Measurements from ENCODE around the gene INMT. TPM values are rescaled to one million over a fixed set of nuclear protein-coding genes. Genes with fewer than 3 reads are reported as not detected.

INMT gene
- total RNA-seq, 1 donor from 2014 or later: 40.4 TPM

GRCh38 chr7:30797176-30798040 is 45.5 kb downstream of the INMT start:
- DNase-seq (no peak), ATAC-seq (ENCODE audit: poor library complexity) (no peak)
- intact Hi-C loops (cut with DNase I): no loop called here

- DNase-seq (no peak), ATAC-seq (ENCODE audit: poor library complexity) (peak; percentile 43)
- intact Hi-C loops (cut with DNase I): no loop called here
These were observed 47.5 kb downstream of the INMT start for GRCh38 chr7:30799206-30799975.

- intact Hi-C loops (cut with DNase I): loop anchor here (2.0 to 5.0 kb wide), 2 partner anchors 177 to 322 kb away; no protein-coding TSS in a partner anchor
- peak; percentile 8 for ATAC-seq (ENCODE audit: poor library complexity)
These were observed 48.2 kb downstream of the INMT start for GRCh38 chr7:30799976-30800661.

GRCh38 chr7:30800785-30801252 is 48.9 kb downstream of the INMT start:
- DNase-seq (no peak), ATAC-seq (ENCODE audit: poor library complexity) (peak; percentile 87)
- intact Hi-C loops (cut with DNase I): loop anchor here (2.0 to 5.0 kb wide), 2 partner anchors 176 to 321 kb away; no protein-coding TSS in a partner anchor

More at GRCh38 chr7:30799976-30800661, 48.2 kb downstream of the INMT start:
- no peak for DNase-seq

- no peak for DNase-seq
- intact Hi-C loops (cut with DNase I): loop anchor here (5.0 kb wide), 1 partner anchor 319 kb away; no protein-coding TSS in a partner anchor
- ATAC-seq (ENCODE audit: poor library complexity): no peak
These were observed 50.9 kb downstream of the INMT start for GRCh38 chr7:30802812-30803211.

- DNase-seq: no peak
- intact Hi-C loops (cut with DNase I): loop anchor here (5.0 kb wide), 1 partner anchor 318 kb away; no protein-coding TSS in a partner anchor
- ATAC-seq (ENCODE audit: poor library complexity): no peak
These were observed 52.2 kb downstream of the INMT start for GRCh38 chr7:30804078-30804661.

GRCh38 chr7:30805081-30805691 is 53.3 kb downstream of the INMT start:
- DNase-seq (no peak), ATAC-seq (ENCODE audit: poor library complexity) (no peak)

GRCh38 chr7:30805931-30806330 is 54.0 kb downstream of the INMT start:
- no peak for ATAC-seq (ENCODE audit: poor library complexity)
- intact Hi-C loops (cut with DNase I): no loop called here
- no peak for DNase-seq

More at GRCh38 chr7:30805081-30805691, 53.3 kb downstream of the INMT start:
- intact Hi-C loops (cut with DNase I): no loop called here

Other genes starting within 250 kb of the INMT start
- 17.4 TPM for gene GGCT, start 247.3 kb upstream of the INMT start, total RNA-seq
- 32.2 TPM for gene GARS1, start 157.3 kb upstream of the INMT start, total RNA-seq
- gene CRHR2, start 69.7 kb upstream of the INMT start, total RNA-seq: 0.24 TPM
- gene MINDY4, start 19.3 kb downstream of the INMT start, total RNA-seq: 2.8 TPM
- gene AQP1, start 159.7 kb downstream of the INMT start, total RNA-seq: 236 TPM
- gene GHRHR, start 211.8 kb downstream of the INMT start, total RNA-seq: not detected